LNCaP clone FGC (cell line): ENCODE measurements around the gene IFNB1.
A peak's percentile ranks its signal among the peaks of the same experiment; 100 is the strongest.

Source experiments
- DNase-seq: peaks from one replicate; pipeline ENCODE4 v3.0.0-alpha.2; 2011; ENCODE audit warnings: low read depth
- H3K4me3 ChIP-seq: 2 replicates; pipeline ENCODE4 v1.5.1; 2011; ENCODE audit warnings: mild to moderate bottlenecking, low read depth, low read length, control low read depth
- TF ChIP-seq, protein P1 (sequence below): IDR thresholded peaks from 2 replicates; pipeline ENCODE4 v1.5.1; 2012; ENCODE audit warnings: mild to moderate bottlenecking; ENCODE audit not compliant: control insufficient read depth, insufficient read depth; ENCODE audit errors: extremely low read depth

The IFNB1 gene

DNA sequence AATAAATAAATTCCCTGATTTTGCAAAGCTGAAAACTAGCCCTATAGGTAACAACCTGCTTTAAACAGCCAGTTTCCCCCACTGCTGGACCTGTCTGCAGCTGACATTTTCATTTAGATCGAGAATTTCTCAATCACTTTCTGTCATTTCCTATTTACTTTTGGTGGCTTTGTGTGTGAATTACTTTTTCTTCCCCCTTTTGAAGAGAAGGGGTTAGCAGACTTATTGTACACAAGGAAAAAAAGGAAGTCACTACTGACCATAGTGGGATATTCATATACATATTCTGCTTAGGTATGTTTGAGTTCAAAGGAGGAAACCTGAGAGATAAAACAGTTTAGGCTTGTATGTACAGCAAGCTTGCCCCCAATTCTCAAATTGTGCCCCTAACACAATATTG lies 27.0 kb upstream of the IFNB1 start:
- DNase-seq, result no peak

DNA sequence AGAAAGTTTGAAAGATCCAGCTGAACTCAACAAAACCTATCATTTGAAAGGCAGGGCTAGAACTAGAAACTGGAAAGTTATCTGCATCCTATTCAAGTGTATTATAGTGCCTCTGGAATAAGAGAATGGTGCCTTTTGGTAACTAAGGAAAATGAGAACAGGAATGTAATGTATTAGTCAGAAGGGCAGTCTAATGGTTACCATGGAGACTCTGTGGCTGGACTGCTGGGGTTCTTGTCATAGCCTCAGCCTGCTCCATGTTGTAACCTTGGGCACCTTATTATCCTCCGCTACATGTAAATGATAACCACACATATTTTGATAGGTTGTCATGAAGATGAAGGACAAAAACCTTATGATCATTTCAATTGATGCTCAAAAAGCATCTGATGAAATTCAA lies 24.6 kb upstream of the IFNB1 start:
- no peak for DNase-seq
- H3K4me3 ChIP-seq, result no peak overlapping the region
- TF ChIP-seq, protein P1, sequence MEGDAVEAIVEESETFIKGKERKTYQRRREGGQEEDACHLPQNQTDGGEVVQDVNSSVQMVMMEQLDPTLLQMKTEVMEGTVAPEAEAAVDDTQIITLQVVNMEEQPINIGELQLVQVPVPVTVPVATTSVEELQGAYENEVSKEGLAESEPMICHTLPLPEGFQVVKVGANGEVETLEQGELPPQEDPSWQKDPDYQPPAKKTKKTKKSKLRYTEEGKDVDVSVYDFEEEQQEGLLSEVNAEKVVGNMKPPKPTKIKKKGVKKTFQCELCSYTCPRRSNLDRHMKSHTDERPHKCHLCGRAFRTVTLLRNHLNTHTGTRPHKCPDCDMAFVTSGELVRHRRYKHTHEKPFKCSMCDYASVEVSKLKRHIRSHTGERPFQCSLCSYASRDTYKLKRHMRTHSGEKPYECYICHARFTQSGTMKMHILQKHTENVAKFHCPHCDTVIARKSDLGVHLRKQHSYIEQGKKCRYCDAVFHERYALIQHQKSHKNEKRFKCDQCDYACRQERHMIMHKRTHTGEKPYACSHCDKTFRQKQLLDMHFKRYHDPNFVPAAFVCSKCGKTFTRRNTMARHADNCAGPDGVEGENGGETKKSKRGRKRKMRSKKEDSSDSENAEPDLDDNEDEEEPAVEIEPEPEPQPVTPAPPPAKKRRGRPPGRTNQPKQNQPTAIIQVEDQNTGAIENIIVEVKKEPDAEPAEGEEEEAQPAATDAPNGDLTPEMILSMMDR, result no peak

More for the DNA sequence above, 27.0 kb upstream of the IFNB1 start:
- H3K4me3 ChIP-seq, result no peak overlapping the region
- TF ChIP-seq, protein P1, result no peak

DNA sequence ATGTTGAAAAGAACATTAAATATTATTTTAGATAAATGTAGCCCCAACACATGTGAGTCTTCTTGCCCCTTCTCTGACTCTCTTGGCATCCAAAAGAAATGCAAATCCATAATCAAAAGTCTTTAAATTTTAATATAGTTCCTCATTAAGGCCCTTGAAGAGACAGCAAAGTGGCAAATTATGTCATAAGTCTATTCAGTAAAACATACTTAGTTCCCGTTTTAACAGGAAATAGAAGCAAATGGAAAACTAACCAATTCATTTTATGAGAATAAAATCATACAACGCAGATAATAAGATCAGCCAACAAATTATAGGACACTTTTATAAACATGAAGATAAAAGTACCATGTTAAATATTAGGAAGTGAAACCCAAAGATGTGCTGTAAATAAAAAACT lies 20.1 kb upstream of the IFNB1 start:
- DNase-seq, result no peak
- H3K4me3 ChIP-seq, result no peak overlapping the region
- TF ChIP-seq, protein P1, result no peak

DNA sequence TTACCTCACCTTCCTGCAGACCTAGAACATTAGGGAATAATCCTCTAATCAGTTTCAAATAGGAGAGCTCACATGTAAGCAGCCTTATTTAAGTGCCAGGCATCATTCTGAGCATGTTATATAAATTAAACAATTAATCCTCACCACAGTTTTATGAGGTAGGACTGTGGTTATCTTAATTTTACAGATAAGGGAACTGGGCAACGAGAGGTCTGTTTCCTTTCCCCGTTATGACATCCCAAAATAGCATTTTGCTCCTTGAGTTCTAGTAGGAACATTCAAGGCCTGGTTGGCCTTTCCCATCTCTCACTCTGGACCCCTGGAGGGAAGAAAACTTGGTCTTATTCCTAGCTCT lies 19.1 kb upstream of the IFNB1 start:
- no peak overlapping the region for H3K4me3 ChIP-seq
- no peak for DNase-seq
- TF ChIP-seq, protein P1, result no peak

DNA sequence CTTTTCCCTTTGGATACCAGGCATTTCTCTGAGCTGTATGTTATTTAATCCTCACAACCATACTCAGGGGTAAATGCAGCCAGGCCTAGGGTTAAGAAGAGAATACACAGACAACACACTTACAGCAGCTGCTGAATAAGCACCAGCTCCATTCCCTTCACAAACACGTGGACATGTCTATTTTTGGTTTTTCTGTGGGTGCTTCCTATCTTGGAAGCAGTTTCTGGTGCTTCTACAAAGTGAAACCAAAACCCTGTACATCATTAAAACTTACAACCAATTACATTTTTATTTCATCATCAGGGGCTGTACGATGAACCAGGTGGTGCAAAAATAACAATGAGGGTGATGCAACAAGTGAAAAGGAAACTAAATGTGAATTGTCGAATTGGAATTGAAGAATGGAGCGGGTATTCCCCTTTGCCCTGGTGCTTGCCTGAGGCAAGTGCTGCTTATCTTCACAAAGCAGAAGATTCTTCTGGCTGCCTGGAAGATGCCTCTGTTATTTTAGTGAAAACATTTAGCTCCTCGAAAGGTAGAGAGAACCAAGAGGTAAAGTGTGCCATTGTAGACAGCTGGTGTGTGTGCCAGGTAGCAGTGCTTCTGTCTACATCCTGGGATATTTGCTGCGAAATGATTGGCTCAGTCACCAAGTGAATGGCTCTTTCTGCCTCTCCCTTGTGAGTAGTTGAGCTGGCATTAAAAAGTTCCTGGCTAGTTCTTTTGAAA lies 18.6 kb upstream of the IFNB1 start:
- TF ChIP-seq, protein P1, result no peak
- DNase-seq, result no peak
- no peak overlapping the region for H3K4me3 ChIP-seq

DNA sequence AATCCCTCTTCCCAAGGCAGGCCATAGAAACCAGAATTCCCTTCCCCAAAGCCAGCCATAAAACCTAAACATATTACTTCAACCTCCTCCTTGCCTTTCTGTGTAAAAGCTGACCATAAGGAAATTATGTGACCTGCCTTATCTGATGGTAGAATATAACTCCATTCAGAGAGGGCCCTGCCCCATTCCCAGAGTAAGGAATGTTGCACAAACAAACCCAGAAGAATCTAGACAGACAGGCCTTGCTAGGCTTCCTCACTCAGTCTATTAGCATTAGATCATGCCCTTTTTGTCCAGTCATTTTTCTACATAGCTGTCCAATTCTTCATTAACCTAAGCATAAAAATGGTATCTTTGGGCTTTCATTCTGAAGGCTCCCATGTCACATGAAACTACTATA lies 17.8 kb upstream of the IFNB1 start:
- no peak overlapping the region for H3K4me3 ChIP-seq
- peak; percentile 11 for DNase-seq
- TF ChIP-seq, protein P1, result no peak

DNA sequence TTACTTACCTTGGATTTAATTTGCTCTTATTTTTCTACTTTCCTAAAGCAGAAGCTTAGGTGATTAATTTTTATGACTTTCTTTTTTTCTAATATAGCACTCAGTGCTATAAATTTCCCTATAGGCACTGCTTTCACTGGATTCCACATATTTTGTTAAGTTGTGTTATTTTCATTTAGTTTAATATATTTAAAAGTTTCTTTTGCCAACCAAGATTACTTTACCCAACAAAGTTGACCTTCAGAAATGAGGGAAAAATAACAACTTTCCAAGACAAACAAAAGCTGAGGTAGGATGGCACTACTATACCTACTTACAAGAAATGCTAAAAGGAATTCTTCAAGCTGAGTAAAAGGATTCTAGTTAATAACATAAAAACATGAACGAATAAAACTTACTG lies 8.8 kb upstream of the IFNB1 start:
- no peak for DNase-seq
- TF ChIP-seq, protein P1, result no peak
- no peak overlapping the region for H3K4me3 ChIP-seq
